GM12865 (cell line): ENCODE results near the gene UBE2J1.

Experiments used
- DNase-seq: peaks from one replicate; pipeline ENCODE4 v3.0.0; 2010; ENCODE audit warnings: low read depth
- H3K4me3 ChIP-seq: 2 replicates; pipeline ENCODE4 v1.5.1; 2011; ENCODE audit warnings: mild to moderate bottlenecking, low read depth, low read length, control low read depth
- TF ChIP-seq, protein P1 (sequence below): IDR thresholded peaks from 2 replicates; pipeline ENCODE4 v1.5.1; 2011; ENCODE audit warnings: low read length, control low read depth, low read depth, inconsistent platforms; ENCODE audit not compliant: insufficient read depth; ENCODE audit errors: missing control alignments

Gene UBE2J1

DNA sequence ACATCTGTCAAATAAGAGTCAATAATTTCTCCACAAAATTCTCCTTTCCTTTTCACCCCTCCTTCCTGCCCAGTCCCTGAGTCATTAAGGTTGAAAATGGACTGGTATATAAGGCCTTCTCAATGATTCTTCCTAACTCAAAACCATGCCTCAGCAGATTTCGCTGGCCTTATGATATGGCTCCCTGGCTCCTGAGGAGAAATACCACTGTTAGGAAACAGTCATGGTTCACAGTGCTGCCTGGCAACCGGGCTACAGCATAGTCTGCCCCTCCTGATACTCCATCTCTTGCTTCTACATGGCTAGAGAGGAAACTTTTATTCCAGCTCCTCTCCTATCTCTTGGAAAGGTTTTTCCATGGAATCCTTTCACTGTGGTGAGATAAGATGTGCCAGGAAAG, 4.7 kb downstream of the UBE2J1 start:
- peak overlapping the region; percentile 8; the same call in 1 of the 2 replicates for H3K4me3 ChIP-seq
- TF ChIP-seq, protein P1, sequence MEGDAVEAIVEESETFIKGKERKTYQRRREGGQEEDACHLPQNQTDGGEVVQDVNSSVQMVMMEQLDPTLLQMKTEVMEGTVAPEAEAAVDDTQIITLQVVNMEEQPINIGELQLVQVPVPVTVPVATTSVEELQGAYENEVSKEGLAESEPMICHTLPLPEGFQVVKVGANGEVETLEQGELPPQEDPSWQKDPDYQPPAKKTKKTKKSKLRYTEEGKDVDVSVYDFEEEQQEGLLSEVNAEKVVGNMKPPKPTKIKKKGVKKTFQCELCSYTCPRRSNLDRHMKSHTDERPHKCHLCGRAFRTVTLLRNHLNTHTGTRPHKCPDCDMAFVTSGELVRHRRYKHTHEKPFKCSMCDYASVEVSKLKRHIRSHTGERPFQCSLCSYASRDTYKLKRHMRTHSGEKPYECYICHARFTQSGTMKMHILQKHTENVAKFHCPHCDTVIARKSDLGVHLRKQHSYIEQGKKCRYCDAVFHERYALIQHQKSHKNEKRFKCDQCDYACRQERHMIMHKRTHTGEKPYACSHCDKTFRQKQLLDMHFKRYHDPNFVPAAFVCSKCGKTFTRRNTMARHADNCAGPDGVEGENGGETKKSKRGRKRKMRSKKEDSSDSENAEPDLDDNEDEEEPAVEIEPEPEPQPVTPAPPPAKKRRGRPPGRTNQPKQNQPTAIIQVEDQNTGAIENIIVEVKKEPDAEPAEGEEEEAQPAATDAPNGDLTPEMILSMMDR, result no peak
- no peak for DNase-seq

GRCh38 chr6:89346433-89346832, 6.1 kb downstream of the UBE2J1 start:
- no peak overlapping the region for H3K4me3 ChIP-seq
- DNase-seq, result no peak
- TF ChIP-seq, protein P1, result no peak

DNA sequence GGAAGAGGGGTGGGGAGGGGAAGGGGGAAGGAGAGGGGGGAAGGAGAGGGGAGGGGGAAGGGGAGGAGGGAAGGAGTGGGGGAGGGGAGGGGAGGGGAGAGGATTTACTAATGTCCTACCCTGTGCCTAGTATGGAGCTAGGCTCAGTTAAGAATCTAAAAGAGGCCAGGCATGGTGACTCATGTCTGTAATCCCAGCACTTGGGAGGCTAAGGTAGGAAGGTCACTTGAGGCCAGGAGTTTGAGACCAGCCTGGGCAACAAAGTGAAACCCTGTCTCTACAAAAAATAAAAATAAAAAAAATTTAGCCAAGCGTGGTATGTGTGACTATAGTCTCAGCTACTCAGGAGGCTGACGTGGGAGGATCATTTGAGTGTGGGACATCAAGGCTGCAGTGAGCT, 13.0 kb downstream of the UBE2J1 start:
- TF ChIP-seq, protein P1, result no peak
- no peak for DNase-seq
- no peak overlapping the region for H3K4me3 ChIP-seq

DNA sequence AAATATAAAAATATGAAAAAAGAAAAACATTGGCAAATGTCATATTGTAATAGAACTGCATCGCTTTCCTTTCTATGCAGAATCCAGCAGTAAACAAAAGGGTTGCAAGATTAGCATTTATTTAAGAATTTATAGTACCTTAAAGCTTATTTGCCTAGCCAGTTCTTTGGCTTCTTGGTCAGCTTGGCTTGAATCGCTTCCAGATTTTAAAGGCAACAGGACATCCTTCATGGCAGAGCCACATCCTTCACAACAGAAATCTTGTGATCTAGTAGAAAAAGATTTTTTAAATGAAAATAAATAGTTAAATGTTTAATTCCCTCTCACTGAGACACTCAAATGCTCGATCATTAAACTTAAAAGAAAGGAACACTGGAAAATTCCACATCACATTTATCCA, 17.4 kb downstream of the UBE2J1 start:
- TF ChIP-seq, protein P1, result no peak
- no peak overlapping the region for H3K4me3 ChIP-seq
- no peak for DNase-seq

DNA sequence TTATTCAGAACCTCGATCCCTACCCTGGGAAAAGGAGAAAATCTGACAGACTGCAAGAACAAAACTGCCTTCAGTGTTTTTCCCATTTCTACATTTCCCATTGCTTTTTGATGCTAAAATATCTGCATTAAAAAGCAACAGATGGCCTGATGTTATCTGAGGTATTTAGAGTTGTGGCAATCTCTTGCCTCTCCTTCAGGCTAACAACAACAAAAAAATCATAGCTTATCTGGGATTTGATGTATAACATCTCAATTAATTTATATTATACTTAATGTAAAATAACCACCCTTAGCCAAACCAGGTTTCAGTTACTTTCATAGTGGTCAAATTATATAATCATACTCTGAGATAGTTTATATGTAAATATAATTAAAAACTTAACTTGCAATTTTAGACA, 21.6 kb downstream of the UBE2J1 start:
- no peak for DNase-seq
- TF ChIP-seq, protein P1, result no peak
- no peak overlapping the region for H3K4me3 ChIP-seq

GRCh38 chr6:89328976-89329375, 23.5 kb downstream of the UBE2J1 start:
- H3K4me3 ChIP-seq, result no peak overlapping the region
- no peak for DNase-seq
- TF ChIP-seq, protein P1, result no peak

- TF ChIP-seq, protein P1, result no peak
These were observed 28.2 kb downstream of the UBE2J1 start for GRCh38 chr6:89324304-89324703.

More at GRCh38 chr6:89324304-89324703, 28.2 kb downstream of the UBE2J1 start:
- no peak overlapping the region for H3K4me3 ChIP-seq
- no peak for DNase-seq
